ENCODE results near the gene DOCK4. TPM values are rescaled to one million over a fixed set of nuclear protein-coding genes. Genes with fewer than 3 reads are reported as not detected.

The DOCK4 gene
- total RNA-seq, 4 donors from 2014 or later: 6.4 to 20.5 (median 9.7) TPM

- TF ChIP-seq CTCF (IDR thresholded peaks at IDR 0.05) (no peak), EP300 (IDR thresholded peaks at IDR 0.05) (no peak), POLR2AphosphoS5 (IDR thresholded peaks at IDR 0.05) (no peak), POLR2A (IDR thresholded peaks at IDR 0.05) (no peak)
- Histone ChIP-seq H3K4me1 (peaks cover 14% of the 10 kb centered on the region), H3K4me3 (no peak overlapping the region), H3K9me3 (no peaks in the 10 kb centered on the region), H3K36me3 (peaks cover 4% of the 10 kb centered on the region), H3K27me3 (no peaks in the 10 kb centered on the region), H3K27ac (no peak overlapping the region)
- no peak for DNase-seq (ENCODE audit: low spot score in 2 of 2)
Measured at GRCh38 chr7:111839261-111839660, 366.9 kb downstream of the DOCK4 start.

- DNase-seq (ENCODE audit: low spot score in 2 of 2): no peak
- H3K9me3 ChIP-seq: no peaks in the 10 kb centered on the region
- TF ChIP-seq CTCF (IDR thresholded peaks at IDR 0.05) (no peak), POLR2A (IDR thresholded peaks at IDR 0.05) (no peak), EP300 (IDR thresholded peaks at IDR 0.05) (no peak), POLR2AphosphoS5 (IDR thresholded peaks at IDR 0.05) (no peak)
- H3K27ac ChIP-seq: no peak overlapping the region
- H3K36me3 ChIP-seq: peaks cover 4% of the 10 kb centered on the region
- H3K4me3 ChIP-seq: no peak overlapping the region
- H3K4me1 ChIP-seq: peaks cover 18% of the 10 kb centered on the region
- no peaks in the 10 kb centered on the region for H3K27me3 ChIP-seq
- 84% methylated on average over 1 of the region's 1 CpG for WGBS
Measured at GRCh38 chr7:111836592-111836991, 369.6 kb downstream of the DOCK4 start.

GRCh38 chr7:111835066-111835465 lies 371.1 kb downstream of the DOCK4 start:
- H3K27ac ChIP-seq: no peak overlapping the region

GRCh38 chr7:111834367-111834766 lies 371.8 kb downstream of the DOCK4 start:
- peaks cover 18% of the 10 kb centered on the region for H3K4me1 ChIP-seq
- no peaks in the 10 kb centered on the region for H3K36me3 ChIP-seq
- WGBS: 91% methylated on average over 2 of the region's 2 CpGs
- TF ChIP-seq EP300 (IDR thresholded peaks at IDR 0.05): no peak
- TF ChIP-seq POLR2AphosphoS5 (IDR thresholded peaks at IDR 0.05): no peak
- TF ChIP-seq POLR2A (IDR thresholded peaks at IDR 0.05): no peak
- TF ChIP-seq CTCF (IDR thresholded peaks at IDR 0.05): no peak
- no peak overlapping the region for H3K27ac ChIP-seq
- H3K27me3 ChIP-seq: no peaks in the 10 kb centered on the region
- no peak overlapping the region for H3K4me3 ChIP-seq
- no peaks in the 10 kb centered on the region for H3K9me3 ChIP-seq
- no peak for DNase-seq (ENCODE audit: low spot score in 2 of 2)

More at GRCh38 chr7:111835066-111835465, 371.1 kb downstream of the DOCK4 start:
- H3K36me3 ChIP-seq: no peaks in the 10 kb centered on the region
- no peaks in the 10 kb centered on the region for H3K27me3 ChIP-seq
- peaks cover 18% of the 10 kb centered on the region for H3K4me1 ChIP-seq
- H3K9me3 ChIP-seq: no peaks in the 10 kb centered on the region
- DNase-seq (ENCODE audit: low spot score in 2 of 2): no peak
- no peak overlapping the region for H3K4me3 ChIP-seq
- TF ChIP-seq EP300 (IDR thresholded peaks at IDR 0.05): no peak

- H3K27ac ChIP-seq: no peak overlapping the region
- TF ChIP-seq POLR2AphosphoS5 (IDR thresholded peaks at IDR 0.05) (no peak), POLR2A (IDR thresholded peaks at IDR 0.05) (no peak), CTCF (IDR thresholded peaks at IDR 0.05) (no peak), EP300 (IDR thresholded peaks at IDR 0.05) (no peak)
- no peaks in the 10 kb centered on the region for H3K36me3 ChIP-seq
- H3K9me3 ChIP-seq: no peaks in the 10 kb centered on the region
- no peaks in the 10 kb centered on the region for H3K27me3 ChIP-seq
- no peak overlapping the region for H3K4me3 ChIP-seq
- no peak for DNase-seq (ENCODE audit: low spot score in 2 of 2)
- H3K4me1 ChIP-seq: peaks cover 18% of the 10 kb centered on the region
Measured at GRCh38 chr7:111833466-111833865, 372.7 kb downstream of the DOCK4 start.

- 93% methylated on average over 5 of the region's 5 CpGs for WGBS
- Histone ChIP-seq H3K9me3 (no peaks in the 10 kb centered on the region), H3K4me3 (no peak overlapping the region), H3K27ac (no peak overlapping the region), H3K27me3 (no peaks in the 10 kb centered on the region), H3K4me1 (peaks cover 18% of the 10 kb centered on the region), H3K36me3 (no peaks in the 10 kb centered on the region)
- DNase-seq (ENCODE audit: low spot score in 2 of 2): no peak
- TF ChIP-seq POLR2AphosphoS5 (IDR thresholded peaks at IDR 0.05) (no peak), EP300 (IDR thresholded peaks at IDR 0.05) (no peak), CTCF (IDR thresholded peaks at IDR 0.05) (no peak), POLR2A (IDR thresholded peaks at IDR 0.05) (no peak)
Measured at GRCh38 chr7:111832174-111832573, 374.0 kb downstream of the DOCK4 start.
